ENCODE measurements around the gene DNAH7. TPM values are rescaled to one million over a fixed set of nuclear protein-coding genes. Genes with fewer than 3 reads are reported as not detected.
A peak's percentile ranks its signal among the peaks of the same experiment; 100 is the strongest.

The DNAH7 gene
- total and polyA plus RNA-seq, 2 of the 4 experiments (the other 2 are of a cell fraction), result 0.22 to 0.36 TPM

GRCh38 chr2:196101325-196101991 is 32.8 kb upstream of the DNAH7 start (continued):
- no peak for TF ChIP-seq RCOR1 (IDR thresholded peaks at IDR 0.05; ENCODE audit: insufficient replicate concordance, low read length)

DNA sequence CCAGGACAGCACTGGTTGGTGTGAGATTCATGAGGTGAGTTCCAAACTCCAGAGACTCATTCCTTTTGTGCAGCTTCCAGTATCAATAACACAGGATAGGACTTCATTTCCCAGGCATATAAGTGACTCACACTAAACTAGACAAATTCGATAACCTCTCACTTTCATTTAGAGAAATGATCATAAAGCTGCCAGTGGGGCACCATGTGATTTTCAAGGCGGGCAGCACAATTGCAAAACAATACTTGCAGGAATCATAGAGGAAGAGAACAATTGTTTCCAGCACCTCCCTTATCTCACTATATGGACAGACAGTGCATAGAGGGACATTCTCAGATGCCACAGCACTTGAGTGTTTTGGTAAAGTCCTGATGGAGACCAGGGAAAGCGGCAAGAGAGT is 31.3 kb upstream of the DNAH7 start:
- Histone ChIP-seq H3K9ac (ENCODE audit: low read depth, low read length) (no peak overlapping the region), H3K4me2 (ENCODE audit: low read depth, low read length) (no peak overlapping the region), H3K18ac (ENCODE audit: low read depth, low read length) (no peak overlapping the region), H3K4me1 (ENCODE audit: control insufficient read depth, insufficient read depth, low read length) (peaks cover 6% of the 10 kb centered on the region; the same call in 1 of the 2 replicates), H2AFZ (replicated peaks; ENCODE audit: low read length, poor library complexity) (no peak overlapping the region), H2BK5ac (ENCODE audit: low read depth, low read length, poor library complexity, severe bottlenecking) (no peak overlapping the region), H4K20me1 (ENCODE audit: insufficient read depth, low read length) (no peaks in the 10 kb centered on the region), H2BK20ac (ENCODE audit: low read depth, low read length) (no peak overlapping the region), H3K36me3 (ENCODE audit: control insufficient read depth, insufficient read depth, low read length) (no peaks in the 10 kb centered on the region), H3K56ac (ENCODE audit: extremely low read depth, insufficient read depth, low read length) (no peak overlapping the region), H2BK15ac (ENCODE audit: low read depth, low read length) (no peak overlapping the region), H2AK9ac (replicated peaks; ENCODE audit: low read depth, low read length, poor library complexity) (no peak overlapping the region), H3K27me3 (ENCODE audit: control insufficient read depth, insufficient read depth, low read length) (0 out of 2 replicates have a peak, but pooled peaks cover 2% of the 10 kb centered on the region), H3K23ac (ENCODE audit: low read depth, low read length) (no peak overlapping the region), H3K9me1 (ENCODE audit: insufficient read depth, low read length) (peaks cover 8% of the 10 kb centered on the region; the same call in 1 of the 2 replicates), H3K79me1 (ENCODE audit: low read depth in 1 of 2, low read length in 2 of 2) (no peaks in the 10 kb centered on the region), H4K8ac (ENCODE audit: low read depth in 2 of 2, low read length in 2 of 2) (no peak overlapping the region), H3K4ac (ENCODE audit: low read depth, low read length) (no peak overlapping the region), H3K14ac (replicated peaks; ENCODE audit: low read depth, low read length) (no peak overlapping the region), H3K4me3 (ENCODE audit: insufficient read depth, low read depth, low read length) (no peak overlapping the region), H3K9me3 (ENCODE audit: control insufficient read depth, insufficient read depth, low read length) (no peaks in the 10 kb centered on the region), H3K27ac (ENCODE audit: insufficient read depth, low read length) (no peak overlapping the region), H4K91ac (ENCODE audit: insufficient read depth, low read depth, low read length) (no peak overlapping the region), H4K5ac (ENCODE audit: low read depth, low read length) (no peak overlapping the region), H2AK5ac (ENCODE audit: low read depth, low read length) (no peak overlapping the region), H2BK120ac (ENCODE audit: low read depth, low read length) (no peak overlapping the region)
- TF ChIP-seq NFE2L2 (IDR thresholded peaks at IDR 0.05; ENCODE audit: low read depth, low read length), result no peak
- TF ChIP-seq MXI1 (IDR thresholded peaks at IDR 0.05; ENCODE audit: borderline replicate concordance, low read depth, low read length), result no peak
- ATAC-seq (ENCODE audit: low read depth) (no peak), DNase-seq (peak; percentile 20)
- dilution Hi-C loops (cut with HindIII; ENCODE audit: low sequenced_read_pairs, unreplicated experiment) (no loop called here), in situ Hi-C loops (cut with MboI; ENCODE audit: low sequenced_read_pairs) (loop anchor here (25.0 kb wide), 1 partner anchor 337 kb away; no protein-coding TSS in a partner anchor), intact Hi-C loops (cut with micrococcal nuclease) (no loop called here)
- no TSS peak for BruUV-seq (replicated peaks)
- POLR2A ChIA-PET (ENCODE audit: unreplicated experiment), result no interaction called here
- whole genome bisulfite sequencing, 2 experiments (ENCODE audit: extremely low coverage in 2 of 2, insufficient read length in 1 of 2), result 67% methylated on average over 1 of the region's 3 CpGs; no CpG with 5 or more reads in 1 of the 2 experiments
- CTCF ChIA-PET, result no interaction called here

All from IMR-90 (cell line).